Epithelial cell of esophagus (primary cell): ENCODE measurements around the gene ESYT2.

Experiments used
- DNase-seq: peaks from one replicate; pipeline ENCODE4 v3.0.0; 2010; ENCODE audit warnings: low read depth
- H3K4me3 ChIP-seq: 2 replicates; pipeline ENCODE4 v1.5.1; 2011; ENCODE audit warnings: mild to moderate bottlenecking, low read length, control low read depth
- CTCF ChIP-seq: IDR thresholded peaks from 2 replicates; pipeline ENCODE4 v1.5.1; 2011; ENCODE audit warnings: low read depth, mild to moderate bottlenecking, low read length, control low read depth, inconsistent platforms; ENCODE audit not compliant: insufficient read depth; ENCODE audit errors: missing control alignments

ESYT2 gene

GRCh38 chr7:158861004-158861787 lies 31.9 kb upstream of the ESYT2 start:
- no peak for DNase-seq
- no peak for TF ChIP-seq CTCF
- no peak overlapping the region for H3K4me3 ChIP-seq

GRCh38 chr7:158860394-158860793 lies 31.1 kb upstream of the ESYT2 start:
- TF ChIP-seq CTCF: no peak
- H3K4me3 ChIP-seq: no peak overlapping the region
- DNase-seq: no peak

- peak; percentile 3 for DNase-seq
- no peak overlapping the region for H3K4me3 ChIP-seq
- TF ChIP-seq CTCF: no peak
These were observed 29.5 kb upstream of the ESYT2 start for GRCh38 chr7:158858592-158859503.

DNA sequence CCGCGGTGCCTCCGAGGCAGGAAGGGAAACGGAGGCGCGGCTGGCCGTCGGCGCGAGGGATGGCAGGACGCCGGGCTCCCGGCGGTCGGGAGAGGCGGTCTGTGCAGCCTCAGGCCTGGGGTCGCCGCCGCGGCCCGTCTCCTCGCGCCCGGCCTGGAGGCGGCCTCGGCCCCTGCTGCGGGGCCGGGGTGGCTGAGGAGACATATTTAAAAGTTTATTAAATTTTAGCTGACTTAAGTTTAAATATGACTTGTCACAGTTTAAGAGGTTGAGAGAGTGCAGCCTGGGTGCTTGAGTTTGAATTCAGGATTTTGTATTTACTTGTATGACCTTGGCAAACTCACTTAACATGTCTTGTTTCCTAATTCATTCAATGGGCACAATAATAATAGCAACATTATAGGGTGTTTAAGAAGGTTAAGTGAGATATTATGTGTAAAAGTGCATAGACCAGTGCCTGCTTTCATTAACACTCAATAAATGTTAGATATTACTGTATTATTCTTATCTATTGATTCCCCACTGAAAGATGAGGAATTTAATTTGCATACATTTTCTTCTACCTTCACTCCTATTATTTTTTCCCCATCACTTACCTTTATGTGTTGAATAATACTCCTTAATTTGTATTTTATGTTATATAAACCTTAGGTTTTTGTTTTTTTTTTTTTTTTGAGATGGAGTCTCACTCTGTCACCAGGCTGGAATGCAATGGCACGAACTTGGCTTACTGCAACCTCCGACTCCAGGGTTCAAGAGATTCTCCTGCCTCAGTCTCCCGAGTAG lies 27.8 kb upstream of the ESYT2 start:
- peak overlapping the region; percentile 72 for H3K4me3 ChIP-seq
- TF ChIP-seq CTCF: no peak
- peak; percentile 12 for DNase-seq

DNA sequence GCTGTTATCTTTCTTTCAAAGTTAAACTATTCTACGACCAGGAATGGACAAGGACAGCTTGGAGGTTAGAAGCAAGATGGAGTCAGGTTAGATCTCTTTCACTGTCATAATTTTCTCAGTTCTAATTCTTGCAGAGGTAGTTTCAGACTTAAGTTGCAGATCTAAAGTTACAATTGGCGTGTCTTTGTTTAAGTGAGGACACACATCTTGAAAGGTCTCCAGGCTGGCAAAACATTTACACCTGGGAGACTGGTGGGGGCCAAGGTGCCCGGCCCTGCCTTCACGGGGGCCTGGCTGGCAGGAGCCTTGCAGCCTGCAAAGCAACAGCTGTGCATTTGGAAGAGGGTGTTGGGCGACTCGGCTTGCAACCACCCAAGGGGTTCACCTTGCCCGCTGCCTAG lies 25.4 kb upstream of the ESYT2 start:
- no peak for TF ChIP-seq CTCF
- H3K4me3 ChIP-seq: no peak overlapping the region

GRCh38 chr7:158850545-158851102 lies 21.3 kb upstream of the ESYT2 start:
- no peak for TF ChIP-seq CTCF
- H3K4me3 ChIP-seq: no peak overlapping the region
- no peak for DNase-seq

More for the DNA sequence above, 25.4 kb upstream of the ESYT2 start:
- no peak for DNase-seq
